HG02759 (cell line): Measurements from ENCODE around the gene CYTH4.

Experiments used
- ATAC-seq: cut with Tn5 transposase; IDR thresholded peaks from one replicate; pipeline ENCODE4 v1.9.1; 2021; ENCODE audit warnings: mild to moderate bottlenecking, moderate library complexity; ENCODE audit not compliant: unreplicated experiment

CYTH4 gene

GRCh38 chr22:37285937-37286336 lies 3.6 kb downstream of the CYTH4 start:
- no peak for ATAC-seq

DNA sequence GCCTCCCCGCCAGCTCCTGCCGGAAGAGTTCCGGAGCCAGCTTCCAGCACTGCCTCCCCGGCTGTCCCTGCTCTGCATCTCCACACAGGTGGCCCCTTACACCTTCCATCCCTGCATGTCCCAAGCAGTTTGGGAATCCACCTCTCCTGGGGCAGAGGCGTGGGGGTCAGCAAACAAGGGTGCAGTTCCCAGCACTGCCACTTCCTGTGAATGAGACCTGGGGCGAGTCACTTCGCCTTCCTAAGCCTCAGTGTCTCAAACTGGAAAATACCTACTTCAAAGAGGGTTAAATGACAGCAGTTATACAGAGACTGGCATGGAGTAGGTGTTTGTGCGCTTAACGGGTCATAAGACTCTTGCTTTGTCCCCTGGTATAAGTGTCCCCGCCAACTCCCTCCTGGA lies 5.2 kb downstream of the CYTH4 start:
- ATAC-seq = no peak

DNA sequence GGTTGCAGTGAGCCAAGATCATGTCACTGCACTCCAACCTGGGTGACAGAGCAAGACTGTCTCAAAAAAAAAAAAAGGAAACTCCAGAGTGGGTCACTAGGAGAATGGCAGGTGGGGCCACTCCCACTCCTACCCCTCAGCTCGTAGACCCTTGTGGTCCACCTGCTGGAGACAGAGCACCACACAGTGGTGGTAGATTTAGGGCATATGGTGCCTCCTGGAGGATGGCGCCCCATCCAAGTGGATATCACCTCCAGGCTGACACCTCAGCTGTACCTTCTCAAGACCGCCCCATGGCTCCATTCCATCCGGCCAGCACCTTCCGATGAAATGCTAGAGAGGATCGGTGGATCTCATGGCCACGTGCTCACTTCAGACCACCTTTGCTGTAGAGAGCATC lies 6.2 kb downstream of the CYTH4 start:
- no peak for ATAC-seq

- ATAC-seq = no peak
Measured at GRCh38 chr22:37289156-37289735, 6.9 kb downstream of the CYTH4 start.

DNA sequence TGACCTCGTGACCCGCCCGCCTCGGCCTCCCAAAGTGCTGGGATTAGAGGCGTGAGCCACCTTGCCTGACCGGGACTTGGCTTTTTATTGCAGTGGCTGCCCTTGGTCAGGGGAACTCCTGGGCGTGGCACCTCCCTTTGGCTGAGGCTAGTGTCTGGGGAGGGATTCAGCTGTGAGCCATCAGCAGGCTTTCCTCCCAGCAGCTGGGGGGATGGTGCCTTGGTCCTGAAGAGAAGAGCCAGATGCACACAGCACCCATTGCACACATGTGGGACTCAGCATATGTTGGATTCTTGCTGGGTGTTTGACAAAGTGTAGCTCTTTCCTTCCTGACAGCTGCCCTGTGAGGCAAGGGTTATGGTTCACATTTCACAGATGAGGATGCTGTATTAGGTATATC lies 8.4 kb downstream of the CYTH4 start:
- ATAC-seq = no peak

GRCh38 chr22:37291559-37292298 lies 9.4 kb downstream of the CYTH4 start:
- no peak for ATAC-seq

- ATAC-seq = no peak
Measured at GRCh38 chr22:37292641-37293040, 10.3 kb downstream of the CYTH4 start.

GRCh38 chr22:37293172-37293571 lies 10.9 kb downstream of the CYTH4 start:
- no peak for ATAC-seq

DNA sequence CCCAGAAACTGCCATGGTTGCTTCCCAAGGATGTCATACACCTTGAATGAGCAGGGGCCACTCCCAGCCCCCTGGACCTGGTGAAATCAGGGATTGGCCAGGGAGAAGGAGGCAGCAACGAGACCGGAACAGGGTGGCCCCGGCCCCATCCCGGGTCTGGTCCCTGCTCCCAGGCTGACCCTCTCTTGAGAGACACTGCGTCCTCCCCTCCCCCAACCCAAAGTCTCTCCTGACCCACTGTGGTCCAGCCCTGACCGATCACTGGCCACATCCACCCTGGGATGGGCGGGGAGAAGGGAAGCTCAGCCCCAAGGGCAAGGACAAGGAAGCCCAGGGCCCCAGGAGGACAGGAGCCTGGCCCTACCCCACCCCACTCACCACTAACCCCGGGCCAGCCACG lies 12.4 kb downstream of the CYTH4 start:
- ATAC-seq = no peak

- no peak for ATAC-seq
Measured at GRCh38 chr22:37295213-37295886, 13.0 kb downstream of the CYTH4 start.

DNA sequence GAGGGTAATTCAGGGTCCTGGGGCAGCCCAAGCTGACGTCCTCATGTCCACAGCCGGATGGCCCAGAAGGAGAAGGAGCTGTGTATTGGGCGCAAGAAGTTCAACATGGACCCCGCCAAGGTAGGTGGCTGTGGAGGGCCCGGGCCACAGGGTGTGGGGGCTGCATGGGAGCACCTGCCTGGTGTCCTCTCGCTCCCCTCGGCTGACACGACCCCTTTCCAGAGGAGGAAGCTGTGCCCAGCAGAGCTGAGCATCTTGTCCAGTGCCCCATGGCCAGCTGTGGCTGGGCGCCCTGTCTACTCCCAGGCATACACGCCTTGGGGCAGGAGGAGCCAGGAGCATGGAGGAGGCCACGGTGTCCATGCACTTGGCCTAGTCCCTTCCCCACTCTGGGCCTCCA lies 13.6 kb downstream of the CYTH4 start:
- ATAC-seq = no peak

GRCh38 chr22:37298748-37299495 lies 16.6 kb downstream of the CYTH4 start:
- no peak for ATAC-seq

GRCh38 chr22:37299969-37300509 lies 17.7 kb downstream of the CYTH4 start:
- no peak for ATAC-seq

DNA sequence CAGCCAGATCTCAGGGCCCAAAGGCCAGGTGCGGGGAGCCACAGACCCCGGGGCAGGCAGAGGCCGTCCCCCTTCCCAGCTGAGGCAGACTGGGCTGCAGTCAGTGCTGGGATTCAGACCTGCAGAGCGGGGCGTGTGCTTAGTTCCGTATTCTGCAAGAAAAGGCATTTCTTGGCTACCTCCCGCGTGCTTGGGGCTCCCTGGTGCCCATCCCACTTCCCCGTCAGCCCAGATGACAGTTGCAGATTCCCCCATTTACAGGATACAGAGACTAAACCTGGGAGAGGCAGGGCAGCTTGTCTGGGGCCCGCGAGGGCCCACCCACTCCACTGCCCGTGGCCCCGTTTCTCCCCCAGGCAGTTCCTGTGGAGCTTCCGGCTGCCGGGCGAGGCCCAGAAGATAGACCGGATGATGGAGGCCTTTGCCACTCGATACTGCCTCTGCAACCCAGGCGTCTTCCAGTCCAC lies 18.3 kb downstream of the CYTH4 start:
- no peak for ATAC-seq

DNA sequence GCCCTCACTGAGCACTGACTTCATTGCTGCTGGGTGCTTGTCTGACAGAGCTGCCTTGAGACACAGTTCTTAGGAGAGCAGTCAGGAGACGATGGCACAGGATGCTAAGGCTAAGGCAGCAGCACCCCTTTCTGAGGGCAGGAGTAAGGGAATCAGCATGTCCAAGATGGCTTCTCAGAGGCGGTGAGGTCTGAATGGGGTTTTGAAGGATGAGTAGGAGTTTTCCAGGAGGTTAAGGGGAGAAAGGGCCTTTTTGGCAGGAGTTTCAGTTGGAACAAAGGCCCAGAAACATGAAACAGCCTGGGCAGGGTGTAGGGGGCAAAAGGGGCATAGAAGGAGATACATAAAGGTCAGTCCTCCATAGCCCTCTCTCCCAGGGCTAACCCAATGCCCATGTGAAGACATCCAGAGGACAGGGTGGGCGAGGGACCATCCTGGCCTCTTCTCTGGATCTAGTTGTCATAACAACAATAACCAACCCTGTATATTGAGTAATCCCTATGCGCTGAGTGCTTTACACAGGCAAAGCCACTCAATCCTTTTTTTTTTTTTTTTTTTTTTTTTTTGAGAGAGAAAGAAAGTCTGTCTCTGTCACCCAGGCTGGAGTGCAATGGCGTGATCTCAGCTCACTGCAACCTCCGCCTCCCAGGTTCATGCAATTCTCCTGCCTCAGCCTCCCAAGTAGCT lies 19.0 kb downstream of the CYTH4 start:
- ATAC-seq = no peak

- no peak for ATAC-seq
Measured at GRCh38 chr22:37302674-37303555, 20.6 kb downstream of the CYTH4 start.

GRCh38 chr22:37303821-37304274 lies 21.5 kb downstream of the CYTH4 start:
- no peak for ATAC-seq

DNA sequence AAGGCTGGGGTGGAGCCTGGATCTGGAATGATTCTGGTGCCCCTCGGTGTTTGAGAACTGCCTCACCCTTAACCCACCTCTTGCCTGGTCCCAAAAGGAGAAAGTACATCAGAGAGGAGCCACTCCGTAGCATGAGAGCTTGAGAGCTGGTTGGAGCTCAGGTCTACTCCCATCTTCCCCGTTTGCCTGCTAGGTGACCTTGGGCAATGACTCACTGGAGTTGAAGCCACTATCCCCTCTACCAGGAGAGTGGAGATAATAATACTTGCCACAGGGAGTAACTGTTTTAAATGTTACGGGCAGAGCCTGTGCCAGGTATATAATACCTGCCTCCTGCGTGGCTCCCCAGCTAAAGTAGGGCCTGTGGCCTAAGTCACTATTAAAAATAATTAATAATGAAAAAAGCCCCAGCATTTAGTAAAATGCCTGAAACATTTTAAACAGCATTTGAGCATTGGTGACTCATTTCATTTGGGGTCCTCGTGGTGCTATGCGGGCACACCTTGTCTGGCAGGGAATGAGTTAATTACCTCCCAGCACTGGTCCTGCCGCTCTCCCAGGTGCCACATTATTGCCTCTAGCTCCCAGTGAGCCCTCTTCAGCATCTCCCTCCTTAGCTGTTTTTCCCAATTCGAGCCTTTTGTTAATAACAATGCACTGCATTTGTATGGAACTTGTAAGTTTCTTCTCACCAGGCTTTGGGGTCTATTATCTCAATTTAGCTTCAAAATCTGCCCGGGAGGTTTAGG lies 22.5 kb downstream of the CYTH4 start:
- no peak for ATAC-seq

- ATAC-seq = no peak
Measured at GRCh38 chr22:37305887-37306286, 23.6 kb downstream of the CYTH4 start.
